Measurements from ENCODE around the gene FRMD4A.

GRCh38 chr10:14092799-14093198 lies 237.9 kb downstream of the FRMD4A start:
- TF ChIP-seq CTCF (conservative IDR thresholded peaks at IDR 0.05) = no peak
- no peak for TF ChIP-seq EZH2 (IDR thresholded peaks at IDR 0.05; ENCODE audit: low read depth)
